H1 (cell line): ENCODE results near the gene PEPD.

ENCODE experiments used
- BCL11A ChIP-seq, 2 experiments: IDR thresholded peaks; one replicate each; pipeline ENCODE4 v1.6.1; 2011; ENCODE audit warnings: low read depth in 2 of 2, low read length in 2 of 2, mild to moderate bottlenecking in 2 of 2
- CREB1 ChIP-seq: IDR thresholded peaks from 2 replicates; pipeline ENCODE4 v1.6.1; 2012; ENCODE audit warnings: inconsistent platforms
- EZH2 ChIP-seq: fragments of 200-600 bp; sonication (generic); IDR thresholded peaks from 2 replicates; pipeline ENCODE4 v1.7.1; 2012; ENCODE audit warnings: low read depth, mild to moderate bottlenecking, moderate library complexity, low read length, inconsistent platforms; ENCODE audit not compliant: severe bottlenecking
- JUN ChIP-seq: IDR thresholded peaks from 2 replicates; pipeline ENCODE4 v1.6.1; 2011; ENCODE audit warnings: low read depth, mild to moderate bottlenecking, improper control_type of control experiment, low read length
- JUND ChIP-seq: IDR thresholded peaks from 2 replicates; pipeline ENCODE4 v1.6.1; 2011; ENCODE audit warnings: mild to moderate bottlenecking, improper control_type of control experiment, low read length
- PHF8 ChIP-seq: fragments of 200-600 bp; sonication (generic); conservative IDR thresholded peaks from 2 replicates; pipeline ENCODE4 v1.7.1; 2012; ENCODE audit warnings: low read depth, mild to moderate bottlenecking, inconsistent platforms, low read length, moderate library complexity
- POLR2A ChIP-seq, 2 experiments: IDR thresholded peaks; 1 replicate in 1 of 2; 2 replicates in 1 of 2; pipeline ENCODE4 v1.6.1; 2011; ENCODE audit warnings: low read depth in 2 of 2, low read length in 2 of 2, mild to moderate bottlenecking in 2 of 2; ENCODE audit errors: control extremely low read depth in 1 of 2
- POLR2AphosphoS5 ChIP-seq: IDR thresholded peaks from 2 replicates; pipeline ENCODE4 v1.6.1; 2011; ENCODE audit warnings: low read depth, low read length
- RAD21 ChIP-seq, 2 experiments: IDR thresholded peaks in 1 of 2; conservative IDR thresholded peaks in 1 of 2; 2 replicates each; pipeline ENCODE4 v1.6.1; 2011; ENCODE audit warnings: low read depth in 2 of 2, low read length in 2 of 2, improper control_type of control experiment in 1 of 2, inconsistent platforms in 1 of 2, mild to moderate bottlenecking in 1 of 2, moderate library complexity in 1 of 2
- SAP30 ChIP-seq: fragments of 300-600 bp; sonication (generic); IDR thresholded peaks from 2 replicates; pipeline ENCODE4 v1.7.1; 2012; ENCODE audit warnings: low read length, moderate library complexity, mild to moderate bottlenecking, inconsistent platforms; ENCODE audit not compliant: insufficient read depth, insufficient replicate concordance
- SRF ChIP-seq: IDR thresholded peaks from 2 replicates; pipeline ENCODE4 v1.6.1; 2011; ENCODE audit warnings: mild to moderate bottlenecking, low read depth, low read length, moderate library complexity
- TBP ChIP-seq: IDR thresholded peaks from 2 replicates; pipeline ENCODE4 v1.6.1; 2011; ENCODE audit warnings: low read depth, low read length, improper control_type of control experiment
- TF ChIP-seq, protein P1 (sequence below), 3 experiments: IDR thresholded peaks; 1 replicate in 2 of 3; 2 replicates in 1 of 3; pipeline versions ENCODE4 v1.5.1 to v1.6.1; 2011; ENCODE audit warnings: low read length in 3 of 3, mild to moderate bottlenecking in 3 of 3, inconsistent platforms in 2 of 3, low read depth in 1 of 3, moderate library complexity in 1 of 3; ENCODE audit not compliant: insufficient read depth in 1 of 3; ENCODE audit errors: control extremely low read depth in 1 of 3
- TF ChIP-seq, protein P2 (sequence below): IDR thresholded peaks from 2 replicates; pipeline ENCODE4 v1.6.1; 2011; ENCODE audit warnings: low read length, improper control_type of control experiment

DNA sequence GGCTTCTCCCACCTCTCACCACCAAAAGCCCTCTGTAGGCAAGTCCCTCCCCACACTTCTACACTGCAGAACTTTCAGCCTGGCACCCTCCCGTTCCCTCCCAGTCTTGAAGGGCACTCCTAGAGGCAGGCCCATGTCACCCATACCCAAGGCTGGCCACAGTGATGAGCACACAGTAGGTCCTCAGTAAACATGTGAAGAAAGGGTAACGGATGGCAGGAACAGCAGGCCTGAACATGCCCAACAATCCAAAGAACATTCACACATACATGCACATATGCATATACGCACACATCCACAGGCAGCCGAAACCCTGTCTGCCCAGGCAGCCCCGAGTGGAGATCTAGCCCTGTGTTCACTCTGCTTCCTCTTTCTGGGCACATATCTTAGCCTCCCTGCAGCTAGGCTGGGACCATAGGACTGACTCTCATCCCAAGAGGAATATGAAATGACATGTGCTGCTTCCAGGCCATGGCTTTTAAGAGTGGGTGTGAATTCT lies 92.9 kb downstream of the PEPD start:
- TF ChIP-seq EZH2 (no peak), SRF (no peak), POLR2AphosphoS5 (no peak), CREB1 (no peak), JUN (no peak), RAD21 (IDR thresholded peaks at IDR 0.05 in 1 of 2, conservative IDR thresholded peaks at IDR 0.05 in 1 of 2; ENCODE audit: low read depth in 2 of 2, low read length in 2 of 2) (no peak), BCL11A (IDR thresholded peaks at IDR 0.05; ENCODE audit: low read depth in 2 of 2, low read length in 2 of 2) (no peak), TBP (no peak), POLR2A (IDR thresholded peaks at IDR 0.05; ENCODE audit: control extremely low read depth in 1 of 2, low read depth in 2 of 2, low read length in 2 of 2) (no peak), SAP30 (no peak), PHF8 (no peak), JUND (no peak)
- TF ChIP-seq, protein P1, sequence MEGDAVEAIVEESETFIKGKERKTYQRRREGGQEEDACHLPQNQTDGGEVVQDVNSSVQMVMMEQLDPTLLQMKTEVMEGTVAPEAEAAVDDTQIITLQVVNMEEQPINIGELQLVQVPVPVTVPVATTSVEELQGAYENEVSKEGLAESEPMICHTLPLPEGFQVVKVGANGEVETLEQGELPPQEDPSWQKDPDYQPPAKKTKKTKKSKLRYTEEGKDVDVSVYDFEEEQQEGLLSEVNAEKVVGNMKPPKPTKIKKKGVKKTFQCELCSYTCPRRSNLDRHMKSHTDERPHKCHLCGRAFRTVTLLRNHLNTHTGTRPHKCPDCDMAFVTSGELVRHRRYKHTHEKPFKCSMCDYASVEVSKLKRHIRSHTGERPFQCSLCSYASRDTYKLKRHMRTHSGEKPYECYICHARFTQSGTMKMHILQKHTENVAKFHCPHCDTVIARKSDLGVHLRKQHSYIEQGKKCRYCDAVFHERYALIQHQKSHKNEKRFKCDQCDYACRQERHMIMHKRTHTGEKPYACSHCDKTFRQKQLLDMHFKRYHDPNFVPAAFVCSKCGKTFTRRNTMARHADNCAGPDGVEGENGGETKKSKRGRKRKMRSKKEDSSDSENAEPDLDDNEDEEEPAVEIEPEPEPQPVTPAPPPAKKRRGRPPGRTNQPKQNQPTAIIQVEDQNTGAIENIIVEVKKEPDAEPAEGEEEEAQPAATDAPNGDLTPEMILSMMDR (IDR thresholded peaks at IDR 0.05; ENCODE audit: control extremely low read depth in 1 of 3, insufficient read depth in 1 of 3, low read depth in 1 of 3, low read length in 3 of 3): no peak
- TF ChIP-seq, protein P2, sequence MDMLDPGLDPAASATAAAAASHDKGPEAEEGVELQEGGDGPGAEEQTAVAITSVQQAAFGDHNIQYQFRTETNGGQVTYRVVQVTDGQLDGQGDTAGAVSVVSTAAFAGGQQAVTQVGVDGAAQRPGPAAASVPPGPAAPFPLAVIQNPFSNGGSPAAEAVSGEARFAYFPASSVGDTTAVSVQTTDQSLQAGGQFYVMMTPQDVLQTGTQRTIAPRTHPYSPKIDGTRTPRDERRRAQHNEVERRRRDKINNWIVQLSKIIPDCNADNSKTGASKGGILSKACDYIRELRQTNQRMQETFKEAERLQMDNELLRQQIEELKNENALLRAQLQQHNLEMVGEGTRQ: no peak
